Measurements from ENCODE around the gene INPP1.

INPP1 gene

DNA sequence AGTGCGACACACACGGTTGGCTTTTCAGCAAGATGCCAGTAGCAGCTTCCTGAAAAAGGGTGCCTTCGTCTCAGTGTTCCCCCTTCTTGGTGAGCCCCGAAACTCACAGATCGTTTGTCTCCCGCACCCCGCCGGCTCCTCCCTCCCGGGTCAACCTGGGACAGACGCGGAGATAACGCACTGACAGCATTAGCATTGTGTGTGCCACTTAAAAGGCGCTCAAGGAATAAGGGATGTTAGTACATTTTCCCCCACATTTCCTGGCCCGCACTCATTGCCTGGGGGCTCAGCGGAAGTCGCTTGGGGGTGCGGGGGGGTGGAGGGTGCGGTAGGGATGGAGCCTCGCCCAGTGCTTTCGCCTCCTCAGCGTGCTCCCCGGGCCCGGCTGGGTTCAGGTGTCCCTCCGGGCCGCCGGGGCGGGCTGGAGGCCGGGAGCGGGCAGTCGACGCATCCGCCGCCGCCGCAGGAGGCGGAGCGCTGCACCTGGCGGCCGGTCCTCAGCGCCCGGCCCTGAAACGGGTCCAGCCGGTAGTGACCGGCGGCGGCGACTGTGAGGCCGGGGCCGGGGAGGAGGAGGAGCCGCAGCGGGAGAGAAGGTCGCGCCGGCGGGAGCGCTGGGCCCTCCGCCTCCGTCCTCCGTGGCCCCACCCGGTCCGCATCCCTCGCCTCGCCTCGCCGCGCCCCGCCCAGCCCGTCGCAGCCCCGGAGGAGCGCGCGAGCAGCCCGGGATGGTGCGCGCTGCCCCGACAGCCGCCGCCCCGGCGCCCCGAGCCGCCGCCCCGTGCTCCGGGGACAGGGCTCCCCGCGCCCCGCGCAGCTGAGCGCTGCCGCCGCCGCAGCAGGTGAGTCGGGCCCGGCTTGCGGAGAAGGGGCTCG lies 64.5 kb downstream of the INPP1 start, which contains the start of gene MFSD6:
TSS of gene MFSD6 (plus strand) at position 694 of the 876 bp plus-strand sequence. CDS start 27,675 bp downstream, outside the sequence.
- peak; percentile 22 to 34 (median 22) for DNase-seq (ENCODE audit: low read depth in 2 of 3, low spot score in 2 of 3)

DNA sequence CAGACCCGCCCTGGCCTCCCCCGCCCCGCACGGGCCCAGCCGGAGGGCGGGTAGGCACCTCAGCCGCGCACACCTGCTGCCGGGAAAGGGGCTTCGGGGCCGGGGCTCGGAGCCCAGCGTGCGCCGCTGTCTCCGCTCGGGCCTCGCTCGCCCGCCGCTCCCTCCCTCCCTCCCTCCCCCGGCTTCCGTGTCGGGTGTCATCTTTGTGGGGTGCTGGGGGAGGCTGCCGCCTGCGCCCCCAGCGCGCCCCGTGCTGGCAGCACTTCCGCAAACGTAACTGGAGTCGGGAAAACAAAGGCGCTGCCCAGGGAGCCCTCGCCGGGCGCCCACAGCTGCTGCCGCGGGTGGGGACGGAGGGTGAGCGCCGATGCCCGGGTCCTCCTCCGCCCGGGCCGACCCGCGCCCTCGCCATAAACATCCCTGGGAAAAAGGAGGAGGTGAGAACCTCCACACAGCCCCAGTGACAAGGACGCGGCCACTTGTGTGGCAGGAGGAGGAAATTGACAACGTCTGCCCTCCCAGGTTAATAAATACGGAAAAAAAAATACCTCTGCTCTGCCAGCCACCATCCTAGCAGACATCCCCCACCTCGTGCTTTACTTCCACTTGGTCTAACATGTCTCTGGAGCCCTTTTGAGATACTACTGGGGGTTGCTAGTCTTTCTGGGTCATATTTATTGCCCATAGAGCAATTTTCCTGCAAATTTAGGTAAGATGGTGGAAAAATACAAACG lies 65.3 kb downstream of the INPP1 start:
- DNase-seq (ENCODE audit: low read depth in 2 of 3, low spot score in 2 of 3), result peak; percentile 43 to 51 (median 47)

DNA sequence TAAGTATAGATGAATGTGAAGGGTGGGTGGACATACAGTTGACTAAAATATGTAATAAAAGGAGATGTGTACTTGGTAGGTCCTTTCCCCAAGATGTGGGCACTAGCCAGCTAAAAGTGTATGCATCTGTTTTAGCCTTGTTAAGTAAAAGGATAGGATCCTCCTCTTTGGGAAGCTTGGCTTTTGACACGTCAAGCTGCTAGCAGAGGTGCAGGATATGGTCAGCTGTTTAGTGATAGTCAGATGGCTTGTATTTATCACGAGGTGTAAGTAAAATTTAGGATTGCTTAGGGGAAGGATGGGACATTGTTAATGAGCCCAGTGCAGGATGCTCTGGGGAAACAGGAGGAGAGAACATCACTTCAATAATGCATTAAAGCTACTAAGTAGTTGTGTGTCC lies 66.2 kb downstream of the INPP1 start:
- no peak for DNase-seq (ENCODE audit: low read depth in 2 of 3, low spot score in 2 of 3)

DNA sequence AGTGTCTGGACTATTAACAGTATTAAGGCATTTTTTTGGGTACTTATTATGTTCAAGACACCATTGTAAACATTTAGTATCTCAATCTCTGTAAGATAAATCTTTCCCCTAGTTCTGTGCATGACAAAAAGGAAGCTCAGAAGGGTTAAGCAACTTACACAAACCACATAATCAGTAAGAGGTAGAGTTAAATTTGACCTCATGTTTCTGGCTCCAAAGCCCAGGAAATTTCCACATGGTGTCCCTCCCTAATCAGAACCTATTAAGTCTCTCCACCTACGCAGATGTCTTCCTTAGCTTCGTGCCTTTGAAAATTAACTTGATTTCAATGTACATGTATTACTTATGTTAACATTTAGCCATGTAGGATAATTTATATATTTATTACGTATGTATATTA lies 66.8 kb downstream of the INPP1 start:
- DNase-seq (ENCODE audit: low read depth in 2 of 3, low spot score in 2 of 3), result no peak

DNA sequence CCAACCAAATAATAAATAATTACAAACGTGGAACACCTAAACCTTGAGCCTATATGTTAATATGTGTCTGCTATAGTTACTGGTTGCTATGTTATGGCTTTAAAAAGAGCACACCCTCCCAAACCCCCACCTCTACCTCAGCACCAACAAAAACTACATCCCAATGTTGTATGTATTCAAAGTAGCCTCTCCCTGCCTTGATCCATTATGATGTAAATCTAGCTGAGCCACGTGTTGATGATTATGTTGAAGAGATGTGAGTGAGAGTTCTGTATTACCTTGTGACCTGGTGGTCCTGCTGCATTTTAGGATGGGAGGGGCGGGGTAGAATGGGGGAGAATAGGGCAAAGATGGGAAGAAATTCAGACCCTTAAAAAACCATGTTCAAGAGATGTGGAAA lies 69.6 kb downstream of the INPP1 start:
- DNase-seq (ENCODE audit: low read depth in 2 of 3, low spot score in 2 of 3), result no peak

DNA sequence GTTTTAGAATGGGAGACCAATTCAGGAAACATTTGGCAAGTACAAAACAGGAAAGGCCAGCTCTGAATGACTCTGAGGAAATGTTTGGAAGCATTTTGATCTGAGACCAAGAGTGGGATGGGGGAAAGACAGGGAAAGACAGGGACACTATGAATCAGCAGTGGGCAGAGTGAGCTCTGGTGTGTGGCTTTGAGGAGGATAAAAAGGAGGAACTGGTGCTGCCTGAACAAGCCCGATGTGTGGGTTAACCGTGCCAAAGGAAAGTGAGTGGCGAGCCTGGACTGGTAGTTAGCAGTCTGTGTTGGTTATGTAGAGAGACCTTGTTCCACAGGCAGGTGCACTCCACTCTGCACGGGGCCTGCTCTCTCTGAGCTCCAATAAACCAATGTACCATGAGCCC lies 70.0 kb downstream of the INPP1 start:
- DNase-seq (ENCODE audit: low read depth in 2 of 3, low spot score in 2 of 3), result no peak

DNA sequence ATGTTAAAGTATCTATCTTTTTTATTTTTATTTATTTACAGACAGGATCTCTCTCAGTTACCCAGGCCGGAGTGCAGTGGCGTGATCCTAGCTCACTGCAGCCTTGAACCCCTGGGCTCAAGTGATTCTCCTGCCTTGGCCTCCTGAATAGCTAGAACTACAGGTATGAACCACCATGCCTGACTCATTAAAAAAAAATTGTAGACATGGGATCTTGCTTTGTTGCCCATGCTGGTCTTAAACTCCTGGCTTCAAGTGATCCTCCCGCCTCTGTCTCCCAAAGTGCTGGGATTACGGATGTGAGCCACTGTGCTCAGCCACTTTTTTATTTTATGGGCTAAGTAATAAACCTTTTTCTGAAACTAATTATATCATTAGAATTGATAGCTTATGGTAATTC lies 71.9 kb downstream of the INPP1 start:
- no peak for DNase-seq (ENCODE audit: low read depth in 2 of 3, low spot score in 2 of 3)

DNA sequence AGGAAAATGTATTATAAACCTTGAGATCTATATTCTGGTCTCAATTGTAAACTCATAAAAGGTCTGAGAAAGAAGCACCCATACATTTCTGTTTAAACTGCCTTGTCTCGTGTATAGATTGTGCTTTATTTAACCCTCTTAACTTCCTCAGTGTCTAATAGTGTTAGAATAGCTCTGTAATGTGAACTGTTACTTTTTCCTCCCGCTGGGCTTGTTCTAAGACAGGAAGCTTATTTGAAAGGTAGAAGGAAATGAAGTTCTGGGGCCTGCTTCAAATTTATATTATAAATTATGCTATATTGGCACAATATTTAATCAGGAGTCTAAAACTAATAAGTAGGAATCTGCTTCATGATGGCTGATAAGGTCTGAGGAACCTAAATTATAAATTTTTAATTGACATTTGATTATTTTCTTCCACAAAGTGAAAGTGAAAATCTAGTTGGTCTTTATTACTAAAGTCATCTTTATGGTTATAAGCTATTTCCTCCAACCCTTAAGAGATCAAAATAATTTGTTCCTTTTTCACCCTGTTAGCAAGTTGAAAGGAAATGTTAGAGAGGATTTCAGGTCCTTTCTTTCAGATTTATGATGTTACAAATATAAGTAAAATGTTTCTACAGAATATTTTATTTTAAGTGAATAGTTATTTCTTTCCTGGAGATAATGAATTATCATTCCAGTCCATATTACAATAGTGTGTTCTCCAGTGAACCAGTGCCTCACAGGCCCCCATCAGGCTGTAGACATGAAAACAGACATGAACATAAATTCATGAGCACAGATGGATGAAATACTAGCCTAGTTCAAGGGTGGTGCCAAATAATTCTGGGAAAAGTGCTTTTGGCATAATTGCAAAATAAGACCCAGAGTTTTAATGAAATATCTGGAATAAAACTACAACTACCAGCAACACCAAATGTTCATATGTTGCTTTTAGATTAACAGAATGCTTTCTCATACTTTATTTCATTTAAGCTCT lies 72.7 kb downstream of the INPP1 start:
- no peak for DNase-seq (ENCODE audit: low read depth in 2 of 3, low spot score in 2 of 3)

- DNase-seq (ENCODE audit: low read depth in 2 of 3, low spot score in 2 of 3), result no peak
These were observed 73.9 kb downstream of the INPP1 start for GRCh38 chr2:190417045-190417842.

GRCh38 chr2:190418727-190419126 lies 75.3 kb downstream of the INPP1 start:
- DNase-seq (ENCODE audit: low read depth in 2 of 3, low spot score in 2 of 3), result no peak

- no peak for DNase-seq (ENCODE audit: low read depth in 2 of 3, low spot score in 2 of 3)
These were observed 77.4 kb downstream of the INPP1 start for GRCh38 chr2:190420801-190421200.
